Endothelial cell of umbilical vein (primary cell): ENCODE data around the gene CEP152.

Experiments used
- EZH2 ChIP-seq: IDR thresholded peaks from 2 replicates; pipeline ENCODE4 v1.6.1; 2012; ENCODE audit warnings: borderline replicate concordance, low read depth, mild to moderate bottlenecking, moderate library complexity, low read length, inconsistent platforms; ENCODE audit not compliant: severe bottlenecking
- FOS ChIP-seq: IDR thresholded peaks from 2 replicates; pipeline ENCODE4 v1.6.1; 2011; ENCODE audit warnings: mild to moderate bottlenecking, low read length, moderate library complexity, borderline replicate concordance; ENCODE audit not compliant: insufficient read depth
- GATA2 ChIP-seq: IDR thresholded peaks from 2 replicates; pipeline ENCODE4 v1.7.0; 2011; ENCODE audit warnings: low read depth, mild to moderate bottlenecking, moderate library complexity, mixed read lengths, low read length; ENCODE audit not compliant: insufficient read length, insufficient read depth
- JUN ChIP-seq: IDR thresholded peaks from 2 replicates; pipeline ENCODE4 v1.6.1; 2011; ENCODE audit warnings: borderline replicate concordance, low read depth; ENCODE audit not compliant: insufficient read length, insufficient read depth
- POLR2A ChIP-seq: IDR thresholded peaks from 2 replicates; pipeline ENCODE4 v1.6.1; 2012; ENCODE audit warnings: low read depth, mild to moderate bottlenecking, control low read depth, low read length
- POLR2AphosphoS5 ChIP-seq: IDR thresholded peaks from 2 replicates; pipeline ENCODE4 v1.6.1; 2012; ENCODE audit warnings: low read depth, mild to moderate bottlenecking, control low read depth, low read length, moderate library complexity; ENCODE audit not compliant: insufficient read depth
- TF ChIP-seq, protein P1 (sequence below), 2 donors: IDR thresholded peaks; 1 replicate in 1 of 2; 2 replicates in 1 of 2; pipeline ENCODE4 v1.5.1; 2011; ENCODE audit warnings: low read length in 2 of 2, mild to moderate bottlenecking in 2 of 2, moderate library complexity in 2 of 2, control low read depth in 1 of 2, inconsistent platforms in 1 of 2, low read depth in 1 of 2; ENCODE audit not compliant: insufficient read depth in 1 of 2; ENCODE audit errors: extremely low read depth in 1 of 2
- TF ChIP-seq, protein P2 (sequence below): IDR thresholded peaks from 2 replicates; pipeline ENCODE4 v1.6.1; 2011; ENCODE audit not compliant: insufficient read depth, insufficient read length

- TF ChIP-seq GATA2 (no peak), EZH2 (no peak), POLR2AphosphoS5 (no peak), POLR2A (no peak), JUN (no peak), FOS (no peak)
- TF ChIP-seq, protein P1, sequence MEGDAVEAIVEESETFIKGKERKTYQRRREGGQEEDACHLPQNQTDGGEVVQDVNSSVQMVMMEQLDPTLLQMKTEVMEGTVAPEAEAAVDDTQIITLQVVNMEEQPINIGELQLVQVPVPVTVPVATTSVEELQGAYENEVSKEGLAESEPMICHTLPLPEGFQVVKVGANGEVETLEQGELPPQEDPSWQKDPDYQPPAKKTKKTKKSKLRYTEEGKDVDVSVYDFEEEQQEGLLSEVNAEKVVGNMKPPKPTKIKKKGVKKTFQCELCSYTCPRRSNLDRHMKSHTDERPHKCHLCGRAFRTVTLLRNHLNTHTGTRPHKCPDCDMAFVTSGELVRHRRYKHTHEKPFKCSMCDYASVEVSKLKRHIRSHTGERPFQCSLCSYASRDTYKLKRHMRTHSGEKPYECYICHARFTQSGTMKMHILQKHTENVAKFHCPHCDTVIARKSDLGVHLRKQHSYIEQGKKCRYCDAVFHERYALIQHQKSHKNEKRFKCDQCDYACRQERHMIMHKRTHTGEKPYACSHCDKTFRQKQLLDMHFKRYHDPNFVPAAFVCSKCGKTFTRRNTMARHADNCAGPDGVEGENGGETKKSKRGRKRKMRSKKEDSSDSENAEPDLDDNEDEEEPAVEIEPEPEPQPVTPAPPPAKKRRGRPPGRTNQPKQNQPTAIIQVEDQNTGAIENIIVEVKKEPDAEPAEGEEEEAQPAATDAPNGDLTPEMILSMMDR (IDR thresholded peaks at IDR 0.05; ENCODE audit: extremely low read depth in 1 of 2, insufficient read depth in 1 of 2, low read depth in 1 of 2, low read length in 2 of 2), result no peak
- TF ChIP-seq, protein P2, sequence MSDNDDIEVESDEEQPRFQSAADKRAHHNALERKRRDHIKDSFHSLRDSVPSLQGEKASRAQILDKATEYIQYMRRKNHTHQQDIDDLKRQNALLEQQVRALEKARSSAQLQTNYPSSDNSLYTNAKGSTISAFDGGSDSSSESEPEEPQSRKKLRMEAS, result no peak
These were observed 10.6 kb downstream of the CEP152 start for GRCh38 chr15:48800245-48800644.
